WI38 (cell line): ENCODE data around the gene ZNF792.
A peak's percentile ranks its signal among the peaks of the same experiment; 100 is the strongest.
"Not testable (repeated sequence)": the region's sequence is repeated elsewhere in the genome, so short reads cannot be mapped to it uniquely, and the experiment has no call there.

Experiments
- H3K4me3 ChIP-seq: 2 replicates; pipeline ENCODE4 v1.5.1; 2011; ENCODE audit warnings: low read depth, mild to moderate bottlenecking, control low read depth, low read length
- TF ChIP-seq, protein P1 (sequence below): IDR thresholded peaks from 2 replicates; pipeline ENCODE4 v1.5.1; 2012; ENCODE audit warnings: low read depth, mild to moderate bottlenecking, control low read depth, low read length

The ZNF792 gene

DNA sequence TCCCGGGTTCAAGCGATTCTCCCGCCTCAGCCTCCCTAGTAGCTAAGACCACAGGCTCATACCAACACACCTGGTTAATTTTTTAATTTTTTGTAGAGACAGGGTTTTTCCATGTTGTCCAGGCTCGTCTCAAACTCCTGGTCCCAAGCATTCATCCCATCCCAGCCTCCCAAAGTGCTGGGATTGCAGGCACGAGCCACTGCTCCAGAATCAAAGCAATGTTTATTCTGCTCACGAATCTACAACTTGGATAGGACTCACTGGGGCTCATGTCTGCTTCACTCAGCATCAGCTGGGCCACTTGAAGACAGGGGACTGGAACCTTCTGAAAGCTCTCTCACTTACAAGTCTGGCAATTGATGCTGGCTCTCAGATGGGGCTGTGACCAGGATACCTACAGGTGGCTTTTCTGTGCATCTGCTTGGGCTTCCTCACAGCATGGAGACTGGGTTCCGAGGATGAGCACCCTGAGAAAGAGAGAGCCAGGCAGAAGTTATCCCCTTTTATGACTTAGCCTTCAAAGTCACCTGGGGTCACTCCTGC lies 8.2 kb upstream of the ZNF792 start:
- no peak overlapping the region for H3K4me3 ChIP-seq
- TF ChIP-seq, protein P1, sequence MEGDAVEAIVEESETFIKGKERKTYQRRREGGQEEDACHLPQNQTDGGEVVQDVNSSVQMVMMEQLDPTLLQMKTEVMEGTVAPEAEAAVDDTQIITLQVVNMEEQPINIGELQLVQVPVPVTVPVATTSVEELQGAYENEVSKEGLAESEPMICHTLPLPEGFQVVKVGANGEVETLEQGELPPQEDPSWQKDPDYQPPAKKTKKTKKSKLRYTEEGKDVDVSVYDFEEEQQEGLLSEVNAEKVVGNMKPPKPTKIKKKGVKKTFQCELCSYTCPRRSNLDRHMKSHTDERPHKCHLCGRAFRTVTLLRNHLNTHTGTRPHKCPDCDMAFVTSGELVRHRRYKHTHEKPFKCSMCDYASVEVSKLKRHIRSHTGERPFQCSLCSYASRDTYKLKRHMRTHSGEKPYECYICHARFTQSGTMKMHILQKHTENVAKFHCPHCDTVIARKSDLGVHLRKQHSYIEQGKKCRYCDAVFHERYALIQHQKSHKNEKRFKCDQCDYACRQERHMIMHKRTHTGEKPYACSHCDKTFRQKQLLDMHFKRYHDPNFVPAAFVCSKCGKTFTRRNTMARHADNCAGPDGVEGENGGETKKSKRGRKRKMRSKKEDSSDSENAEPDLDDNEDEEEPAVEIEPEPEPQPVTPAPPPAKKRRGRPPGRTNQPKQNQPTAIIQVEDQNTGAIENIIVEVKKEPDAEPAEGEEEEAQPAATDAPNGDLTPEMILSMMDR, result no peak

- H3K4me3 ChIP-seq, result not testable (repeated sequence)
Observed at GRCh38 chr19:34970185-34970780, 6.3 kb upstream of the ZNF792 start.

DNA sequence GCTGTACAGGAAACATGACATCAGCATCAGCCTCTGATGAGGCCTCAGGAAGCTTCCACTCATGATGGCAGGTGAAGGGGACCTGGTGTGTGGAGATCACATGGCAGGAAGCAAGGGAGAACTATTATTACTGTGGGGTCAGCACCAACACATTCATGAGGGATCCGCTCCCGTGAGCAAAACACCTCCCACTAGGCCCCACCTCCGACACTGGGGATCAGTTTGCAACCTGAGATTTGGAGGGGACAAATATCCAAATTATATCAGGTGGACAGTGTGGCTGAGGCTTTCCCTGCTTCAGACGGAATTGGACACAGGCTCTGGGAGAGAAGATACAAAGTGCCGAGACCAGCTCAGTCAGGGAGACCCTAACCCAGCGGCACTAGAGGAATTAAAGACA lies 5.7 kb upstream of the ZNF792 start:
- H3K4me3 ChIP-seq, result no peak overlapping the region
- TF ChIP-seq, protein P1, result no peak

DNA sequence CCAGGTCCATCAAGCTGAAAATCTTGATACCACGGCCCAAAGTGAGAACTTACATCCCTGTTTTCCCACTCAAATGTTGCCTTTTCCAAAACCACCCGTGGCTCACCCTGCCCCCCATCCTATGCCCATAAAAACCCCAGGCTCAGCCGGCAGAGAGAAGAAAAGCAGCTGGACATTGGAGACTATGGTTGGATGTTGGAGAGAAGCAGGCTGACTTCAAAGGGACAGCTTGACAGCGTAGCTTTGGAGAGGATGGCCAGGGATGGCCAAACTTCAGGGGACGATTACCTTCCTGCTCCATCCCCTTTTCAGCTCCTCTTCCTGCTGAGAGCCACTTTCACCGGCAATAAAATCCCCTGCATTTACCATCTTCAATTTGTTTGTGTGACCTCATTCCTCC lies 3.5 kb upstream of the ZNF792 start:
- H3K4me3 ChIP-seq, result no peak overlapping the region
- TF ChIP-seq, protein P1, result no peak

- not testable (repeated sequence) for H3K4me3 ChIP-seq
Observed at GRCh38 chr19:34965505-34965904, 1.5 kb upstream of the ZNF792 start.

DNA sequence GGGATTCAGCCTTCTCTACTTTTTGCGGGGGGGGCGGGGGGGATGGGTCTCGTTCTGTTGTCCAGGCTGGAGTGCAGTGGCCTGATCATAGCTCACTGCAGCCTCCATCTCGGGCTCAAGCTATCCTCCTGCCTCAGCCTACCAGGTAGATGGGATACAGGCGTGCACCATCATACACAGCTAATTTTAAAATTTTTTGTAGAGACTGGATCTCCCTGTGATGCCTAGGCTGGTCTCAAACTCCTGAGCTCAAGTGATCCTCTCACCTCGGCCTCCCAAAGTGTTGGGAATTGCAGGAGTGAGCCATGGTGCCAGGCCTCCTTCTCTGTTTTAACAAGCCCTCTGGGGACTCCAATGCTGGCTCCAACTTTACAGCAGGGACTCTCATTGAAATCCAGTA lies 569 bp upstream of the ZNF792 start:
- H3K4me3 ChIP-seq, result no peak overlapping the region
- TF ChIP-seq, protein P1, result no peak

GRCh38 chr19:34962687-34963572 lies 1.1 kb downstream of the ZNF792 start:
- peak overlapping the region; percentile 86 for H3K4me3 ChIP-seq
- TF ChIP-seq, protein P1, result no peak
